Gastroesophageal sphincter (tissue), 3 donors: ENCODE data around the gene CELA2A.

Source experiments
- CTCF ChIP-seq, 4 experiments: fragments of 200-600 bp in 2 of 4; fragments of 450-650 bp in 2 of 4; sonication (generic) in 1 of 4; IDR thresholded peaks; one replicate each; pipeline ENCODE4 v1.5.1; 2017 to 2019; ENCODE audit warnings: antibody characterized with exemption in 4 of 4, mild to moderate bottlenecking in 2 of 4, moderate library complexity in 2 of 4
- EP300 ChIP-seq: sonication (generic); formaldehyde crosslinking; IDR thresholded peaks from one replicate; pipeline ENCODE4 v1.6.1; 2017; ENCODE audit warnings: antibody characterized with exemption, mild to moderate bottlenecking
- POLR2AphosphoS5 ChIP-seq: sonication (generic); formaldehyde crosslinking; IDR thresholded peaks from one replicate; pipeline ENCODE4 v1.6.1; 2017; ENCODE audit warnings: antibody characterized with exemption

- TF ChIP-seq CTCF (IDR thresholded peaks at IDR 0.05), result no peak
- no peak for TF ChIP-seq EP300
- no peak for TF ChIP-seq POLR2AphosphoS5
Observed at GRCh38 chr1:15429701-15430149, 26.8 kb upstream of the CELA2A start.
